Tibial nerve (tissue), 4 donors: Measurements from ENCODE around the gene CFAP54. TPM values are rescaled to one million over a fixed set of nuclear protein-coding genes. Genes with fewer than 3 reads are reported as not detected.

Experiments used
- DNase-seq, 2 donors: peaks; one replicate each; pipeline ENCODE4 v3.0.0-alpha.2; 2019; ENCODE audit warnings: low spot score in 2 of 2
- H3K27ac ChIP-seq, 4 donors: fragments of 200-600 bp; sonication (generic) in 3 of 4; one replicate each; pipeline ENCODE4 v1.5.1; 2017 to 2019; ENCODE audit warnings: mild to moderate bottlenecking in 1 of 4
- H3K27me3 ChIP-seq, 2 donors: fragments of 200-600 bp; sonication (generic) in 1 of 2; one replicate each; pipeline versions ENCODE4 v1.5.1 to v1.6.0; 2017 to 2019
- H3K36me3 ChIP-seq, 3 donors: fragments of 200-600 bp; sonication (generic); one replicate each; pipeline ENCODE4 v1.5.1; 2018 to 2019
- H3K4me1 ChIP-seq, 4 donors: fragments of 200-600 bp; sonication (generic) in 3 of 4; one replicate each; pipeline ENCODE4 v1.5.1; 2017 to 2019
- H3K4me3 ChIP-seq, 4 donors: fragments of 200-600 bp; sonication (generic) in 3 of 4; one replicate each; pipeline ENCODE4 v1.5.1; 2017 to 2019; ENCODE audit warnings: mild to moderate bottlenecking in 1 of 4, moderate library complexity in 1 of 4
- H3K9me3 ChIP-seq, 4 donors: fragments of 200-600 bp; sonication (generic) in 3 of 4; one replicate each; pipeline ENCODE4 v1.5.1; 2017 to 2019
- EP300 ChIP-seq, 2 donors: sonication (generic); formaldehyde crosslinking; IDR thresholded peaks; one replicate each; pipeline ENCODE4 v1.6.1; 2017; ENCODE audit warnings: antibody characterized with exemption in 2 of 2, mild to moderate bottlenecking in 1 of 2
- POLR2A ChIP-seq, 2 donors: fragments of 450-650 bp; IDR thresholded peaks; one replicate each; pipeline ENCODE4 v1.6.1; 2017; ENCODE audit warnings: antibody characterized with exemption in 2 of 2, mild to moderate bottlenecking in 2 of 2, moderate library complexity in 2 of 2
- WGBS, 2 donors: methylation state at CpG; one replicate each; pipeline ENCODE4 v1.1.5; 2018; 5-methylcytosine and 5-hydroxymethylcytosine counted together
- total RNA-seq, 4 donors: library from RNA; depleted of rRNA; stranded (reverse); fragments of >200 nt; gene quantifications; one replicate each; pipeline ENCODE4 v1.1.0, GENCODE V29; 2016
- TF ChIP-seq, protein P1 (sequence below), 5 experiments: fragments of 200-600 bp in 3 of 5; fragments of 450-650 bp in 2 of 5; sonication (generic) in 3 of 5; IDR thresholded peaks; one replicate each; pipeline ENCODE4 v1.5.1; 2016 to 2019; ENCODE audit warnings: antibody characterized with exemption in 5 of 5, mild to moderate bottlenecking in 3 of 5, moderate library complexity in 2 of 5

CFAP54 gene
- total RNA-seq, 4 donors from 2014 or later: 0.87 to 6.7 (median 2.1) TPM

DNA sequence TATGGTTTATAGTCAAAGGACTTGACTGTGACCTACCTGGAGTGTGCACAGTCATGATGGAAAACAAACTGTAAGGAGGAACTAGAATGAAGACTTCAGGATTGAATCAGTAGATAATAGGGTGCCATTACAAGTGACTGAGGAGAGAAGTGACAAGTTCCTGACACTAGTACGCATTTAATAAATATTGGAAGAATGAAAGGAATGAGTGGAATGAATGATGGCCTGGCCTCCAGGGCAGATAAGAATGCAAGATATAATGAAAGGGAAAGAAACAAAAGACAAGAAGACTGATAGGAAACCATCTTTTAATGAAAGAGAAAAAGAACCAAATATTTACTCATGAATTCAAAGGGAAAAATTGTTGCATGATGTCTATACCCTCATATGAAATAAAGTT is 372.9 kb downstream of the CFAP54 start:
- Histone ChIP-seq H3K4me3 (no peak overlapping the region), H3K27me3 (no peaks in the 10 kb centered on the region), H3K9me3 (no peaks in the 10 kb centered on the region), H3K27ac (no peak overlapping the region), H3K36me3 (no peaks in the 10 kb centered on the region), H3K4me1 (no peaks in the 10 kb centered on the region)
- TF ChIP-seq EP300 (IDR thresholded peaks at IDR 0.05): no peak
- TF ChIP-seq POLR2A (IDR thresholded peaks at IDR 0.05): no peak
- TF ChIP-seq, protein P1, sequence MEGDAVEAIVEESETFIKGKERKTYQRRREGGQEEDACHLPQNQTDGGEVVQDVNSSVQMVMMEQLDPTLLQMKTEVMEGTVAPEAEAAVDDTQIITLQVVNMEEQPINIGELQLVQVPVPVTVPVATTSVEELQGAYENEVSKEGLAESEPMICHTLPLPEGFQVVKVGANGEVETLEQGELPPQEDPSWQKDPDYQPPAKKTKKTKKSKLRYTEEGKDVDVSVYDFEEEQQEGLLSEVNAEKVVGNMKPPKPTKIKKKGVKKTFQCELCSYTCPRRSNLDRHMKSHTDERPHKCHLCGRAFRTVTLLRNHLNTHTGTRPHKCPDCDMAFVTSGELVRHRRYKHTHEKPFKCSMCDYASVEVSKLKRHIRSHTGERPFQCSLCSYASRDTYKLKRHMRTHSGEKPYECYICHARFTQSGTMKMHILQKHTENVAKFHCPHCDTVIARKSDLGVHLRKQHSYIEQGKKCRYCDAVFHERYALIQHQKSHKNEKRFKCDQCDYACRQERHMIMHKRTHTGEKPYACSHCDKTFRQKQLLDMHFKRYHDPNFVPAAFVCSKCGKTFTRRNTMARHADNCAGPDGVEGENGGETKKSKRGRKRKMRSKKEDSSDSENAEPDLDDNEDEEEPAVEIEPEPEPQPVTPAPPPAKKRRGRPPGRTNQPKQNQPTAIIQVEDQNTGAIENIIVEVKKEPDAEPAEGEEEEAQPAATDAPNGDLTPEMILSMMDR (IDR thresholded peaks at IDR 0.05): no peak
- DNase-seq: no peak
- whole genome bisulfite sequencing, 2 donors: 58 to 73% methylated on average over 1 of the region's 1 CpG

DNA sequence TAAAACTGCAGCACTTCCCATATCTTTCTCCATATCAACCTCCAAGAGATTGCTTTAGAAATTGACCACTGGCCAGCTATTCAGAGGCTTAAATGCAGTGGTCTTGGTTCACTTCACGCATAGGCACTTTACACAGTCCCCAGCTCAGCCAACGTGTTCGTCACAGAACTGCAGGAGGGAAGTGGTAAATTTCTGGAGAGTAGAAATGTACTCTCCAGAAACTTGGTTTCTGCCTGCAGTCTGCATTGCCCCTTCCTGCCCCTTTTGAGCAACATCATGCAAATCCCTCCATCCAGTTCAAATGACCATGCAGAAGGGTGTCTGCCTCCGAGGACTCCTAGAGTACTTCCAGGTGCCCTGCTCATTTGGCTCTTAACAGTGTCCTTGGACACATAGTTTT is 375.0 kb downstream of the CFAP54 start:
- H3K36me3 ChIP-seq: no peaks in the 10 kb centered on the region
- no peak overlapping the region for H3K27ac ChIP-seq
- DNase-seq: no peak
- H3K9me3 ChIP-seq: no peaks in the 10 kb centered on the region
- no peak for TF ChIP-seq POLR2A (IDR thresholded peaks at IDR 0.05)
- TF ChIP-seq EP300 (IDR thresholded peaks at IDR 0.05): no peak
- TF ChIP-seq, protein P1 (IDR thresholded peaks at IDR 0.05): no peak
- no peaks in the 10 kb centered on the region for H3K4me1 ChIP-seq
- H3K27me3 ChIP-seq: no peaks in the 10 kb centered on the region
- no peak overlapping the region for H3K4me3 ChIP-seq
- 51 to 54% methylated on average over 4 of the region's 4 CpGs for WGBS, 2 donors

GRCh38 chr12:96866801-96867590 is 377.6 kb downstream of the CFAP54 start:
- Histone ChIP-seq H3K27ac (no peak overlapping the region), H3K4me3 (no peak overlapping the region), H3K27me3 (no peaks in the 10 kb centered on the region), H3K36me3 (no peaks in the 10 kb centered on the region), H3K4me1 (no peaks in the 10 kb centered on the region), H3K9me3 (no peaks in the 10 kb centered on the region)
- 69 to 87% methylated on average over 4 of the region's 4 CpGs for WGBS, 2 donors
- DNase-seq: no peak
- no peak for TF ChIP-seq EP300 (IDR thresholded peaks at IDR 0.05)
- no peak for TF ChIP-seq POLR2A (IDR thresholded peaks at IDR 0.05)
- TF ChIP-seq, protein P1 (IDR thresholded peaks at IDR 0.05): no peak

GRCh38 chr12:96870946-96871345 is 381.6 kb downstream of the CFAP54 start:
- H3K27me3 ChIP-seq: no peaks in the 10 kb centered on the region
- H3K4me3 ChIP-seq: no peak overlapping the region
- no peaks in the 10 kb centered on the region for H3K36me3 ChIP-seq
- WGBS, 2 donors: 56 to 83% methylated on average over 1 of the region's 1 CpG
- H3K4me1 ChIP-seq: no peaks in the 10 kb centered on the region
- H3K27ac ChIP-seq: no peak overlapping the region
- H3K9me3 ChIP-seq: peaks cover 0 to 4% (median 0%) of the 10 kb centered on the region in 4 donors
- no peak for DNase-seq
- TF ChIP-seq POLR2A (IDR thresholded peaks at IDR 0.05): no peak

GRCh38 chr12:96872961-96873360 is 383.6 kb downstream of the CFAP54 start:
- Histone ChIP-seq H3K9me3 (peaks cover 0 to 4% (median 0%) of the 10 kb centered on the region in 4 donors), H3K4me3 (no peak overlapping the region), H3K36me3 (no peaks in the 10 kb centered on the region), H3K27me3 (no peaks in the 10 kb centered on the region), H3K27ac (no peak overlapping the region), H3K4me1 (no peaks in the 10 kb centered on the region)
- no peak for DNase-seq
- TF ChIP-seq, protein P1 (IDR thresholded peaks at IDR 0.05): no peak
- no peak for TF ChIP-seq EP300 (IDR thresholded peaks at IDR 0.05)
- TF ChIP-seq POLR2A (IDR thresholded peaks at IDR 0.05): no peak
